ENCODE data around the gene CBLC.

DNA sequence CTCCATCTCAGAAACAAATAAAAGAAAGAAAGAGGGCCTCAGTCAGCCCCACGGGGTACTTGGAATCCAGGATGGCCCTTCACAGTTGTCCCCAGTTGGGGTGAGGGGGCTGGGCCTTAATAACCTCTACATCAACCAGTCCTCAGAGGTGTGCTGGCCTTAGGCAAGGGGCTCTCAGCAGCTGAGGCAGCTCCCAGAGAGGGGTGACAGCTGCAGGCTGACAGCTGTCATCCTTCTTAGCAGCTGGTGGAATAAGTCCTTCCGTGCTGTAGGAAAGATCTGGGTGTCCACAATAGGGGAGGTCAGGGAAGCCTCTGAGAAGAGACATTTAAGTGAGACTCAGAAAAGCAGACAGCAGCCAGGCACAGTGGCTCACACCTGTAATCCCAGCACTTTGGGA is 38.6 kb downstream of the CBLC start:
- TF ChIP-seq, protein P1, sequence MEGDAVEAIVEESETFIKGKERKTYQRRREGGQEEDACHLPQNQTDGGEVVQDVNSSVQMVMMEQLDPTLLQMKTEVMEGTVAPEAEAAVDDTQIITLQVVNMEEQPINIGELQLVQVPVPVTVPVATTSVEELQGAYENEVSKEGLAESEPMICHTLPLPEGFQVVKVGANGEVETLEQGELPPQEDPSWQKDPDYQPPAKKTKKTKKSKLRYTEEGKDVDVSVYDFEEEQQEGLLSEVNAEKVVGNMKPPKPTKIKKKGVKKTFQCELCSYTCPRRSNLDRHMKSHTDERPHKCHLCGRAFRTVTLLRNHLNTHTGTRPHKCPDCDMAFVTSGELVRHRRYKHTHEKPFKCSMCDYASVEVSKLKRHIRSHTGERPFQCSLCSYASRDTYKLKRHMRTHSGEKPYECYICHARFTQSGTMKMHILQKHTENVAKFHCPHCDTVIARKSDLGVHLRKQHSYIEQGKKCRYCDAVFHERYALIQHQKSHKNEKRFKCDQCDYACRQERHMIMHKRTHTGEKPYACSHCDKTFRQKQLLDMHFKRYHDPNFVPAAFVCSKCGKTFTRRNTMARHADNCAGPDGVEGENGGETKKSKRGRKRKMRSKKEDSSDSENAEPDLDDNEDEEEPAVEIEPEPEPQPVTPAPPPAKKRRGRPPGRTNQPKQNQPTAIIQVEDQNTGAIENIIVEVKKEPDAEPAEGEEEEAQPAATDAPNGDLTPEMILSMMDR (IDR thresholded peaks at IDR 0.05; ENCODE audit: borderline replicate concordance, extremely low read depth, low read length, poor library complexity, severe bottlenecking) = no peak
- no peak for TF ChIP-seq EZH2 (IDR thresholded peaks at IDR 0.05; ENCODE audit: borderline replicate concordance, low read depth, low read length, severe bottlenecking)

All from DND-41 (cell line).